NCI-H510A (cell line): ENCODE data around the gene GATAD1.
"Not testable (repeated sequence)": the region's sequence is repeated elsewhere in the genome, so short reads cannot be mapped to it uniquely, and the experiment has no call there.

Experiments
- DNase-seq: peaks from one replicate; lab custom pipeline; 2025; lab: John Stamatoyannopoulos, UW

Gene GATAD1

GRCh38 chr7:92483624-92484023, 36.3 kb downstream of the GATAD1 start:
- not testable (repeated sequence) for DNase-seq

- DNase-seq: not testable (repeated sequence)
Observed at GRCh38 chr7:92484226-92484625, 36.9 kb downstream of the GATAD1 start.

GRCh38 chr7:92485267-92485892, 38.1 kb downstream of the GATAD1 start:
- no peak for DNase-seq

DNA sequence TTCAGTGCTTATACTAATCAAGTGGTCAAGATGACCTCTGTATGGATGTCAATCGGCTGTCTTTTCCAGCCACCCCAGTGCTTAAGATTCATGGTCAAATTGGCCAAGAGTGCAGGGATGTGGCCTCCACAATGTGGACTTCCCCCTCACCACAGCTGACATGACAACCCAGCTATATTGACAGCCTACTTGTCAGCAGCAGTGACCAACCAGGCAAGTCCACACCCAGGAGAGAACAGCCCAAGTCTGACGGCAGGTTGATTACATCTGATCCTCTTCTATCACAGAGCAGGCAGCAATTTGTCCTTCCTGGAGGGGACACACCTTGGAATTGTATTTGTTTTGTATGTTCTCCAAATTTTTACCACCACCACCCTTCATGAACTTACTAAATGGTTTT, 38.7 kb downstream of the GATAD1 start:
- DNase-seq: no peak

DNA sequence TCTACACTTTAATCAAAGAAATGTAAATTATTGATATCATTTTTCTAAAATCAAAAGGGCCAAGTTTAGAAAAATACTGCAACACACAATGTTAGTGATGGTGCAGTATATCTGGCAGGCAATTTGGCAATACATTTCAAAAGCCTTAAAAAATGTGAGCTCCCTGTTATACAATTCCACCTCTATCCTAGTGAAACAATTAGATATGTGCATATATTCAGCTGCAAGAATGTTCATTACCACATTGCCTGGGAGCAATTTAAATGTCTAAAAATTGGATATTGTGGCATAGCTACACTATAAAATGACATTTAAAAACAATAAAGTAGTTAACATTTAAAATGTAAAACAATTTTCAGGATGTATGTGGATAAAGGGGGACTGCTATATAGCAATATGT, 40.5 kb downstream of the GATAD1 start:
- DNase-seq: no peak

DNA sequence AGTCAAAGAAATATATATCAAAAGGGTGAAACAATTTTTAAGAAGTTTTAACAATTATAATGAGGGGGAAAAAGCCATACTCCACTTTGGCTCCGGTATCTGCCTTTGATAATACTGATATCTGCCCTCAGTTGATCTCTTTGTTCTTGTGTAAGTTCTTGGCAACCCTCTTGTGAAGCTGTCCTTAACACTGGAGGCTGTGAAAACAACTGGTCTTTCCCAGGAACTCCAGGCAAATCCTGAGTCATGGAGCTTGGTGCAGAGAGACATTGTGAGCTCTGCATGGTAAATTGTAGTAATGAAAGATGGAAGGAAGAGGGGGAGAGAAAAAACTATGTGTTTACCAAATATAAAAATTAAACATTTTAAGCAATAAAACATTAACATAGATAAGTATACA, 42.4 kb downstream of the GATAD1 start:
- DNase-seq: no peak

- DNase-seq: no peak
Observed at GRCh38 chr7:92496876-92497275, 49.6 kb downstream of the GATAD1 start.

DNA sequence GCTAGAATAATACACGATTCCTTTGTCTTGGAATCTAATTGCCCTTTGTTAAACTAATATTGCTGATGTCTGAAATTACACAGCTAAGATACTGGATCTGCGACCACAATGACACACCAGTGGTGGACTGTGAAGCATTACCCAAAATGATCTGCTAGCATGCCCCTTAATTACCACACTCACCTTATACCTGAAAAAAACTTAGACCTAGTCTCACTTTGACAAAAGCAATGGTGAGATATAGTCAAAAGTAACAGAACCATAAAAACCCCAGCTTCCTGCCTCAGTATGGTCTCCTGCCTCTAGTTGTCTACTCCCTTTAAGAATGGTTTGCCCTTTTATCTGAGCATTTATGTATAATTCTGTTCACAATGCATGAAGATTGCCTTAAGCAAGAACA, 51.3 kb downstream of the GATAD1 start:
- DNase-seq: no peak

DNA sequence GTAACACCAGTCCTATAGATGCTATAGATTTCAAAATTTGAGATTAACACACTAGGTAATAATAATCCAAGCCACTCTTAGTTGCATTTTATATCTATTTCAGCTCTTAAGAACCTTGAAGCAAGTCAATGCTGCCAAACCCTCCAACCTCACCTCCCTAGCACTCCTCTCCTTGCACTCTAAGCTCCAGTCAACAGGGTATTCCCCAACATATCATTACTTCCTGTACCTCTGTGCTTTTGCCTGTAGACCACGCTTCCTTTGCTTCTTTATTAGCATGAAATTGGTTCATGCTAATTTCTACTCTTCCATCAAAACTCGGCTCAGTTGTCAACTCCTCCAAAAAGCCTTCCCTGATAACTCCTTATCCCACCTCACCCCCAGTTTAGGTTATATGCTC, 56.5 kb downstream of the GATAD1 start:
- no peak for DNase-seq

- no peak for DNase-seq
Observed at GRCh38 chr7:92504563-92504962, 57.3 kb downstream of the GATAD1 start.

- no peak for DNase-seq
Observed at GRCh38 chr7:92506363-92506762, 59.1 kb downstream of the GATAD1 start.

GRCh38 chr7:92508946-92509345, 61.7 kb downstream of the GATAD1 start:
- DNase-seq: no peak
